Measurements from ENCODE around the gene TDP1. TPM values are rescaled to one million over a fixed set of nuclear protein-coding genes. Genes with fewer than 3 reads are reported as not detected.

TDP1 gene
- total RNA-seq, 1 experiment from 2014 or later, result 10.3 TPM

GRCh38 chr14:89941830-89942377, 13.8 kb upstream of the TDP1 start:
- no peak for DNase-seq (ENCODE audit: low spot score)

DNA sequence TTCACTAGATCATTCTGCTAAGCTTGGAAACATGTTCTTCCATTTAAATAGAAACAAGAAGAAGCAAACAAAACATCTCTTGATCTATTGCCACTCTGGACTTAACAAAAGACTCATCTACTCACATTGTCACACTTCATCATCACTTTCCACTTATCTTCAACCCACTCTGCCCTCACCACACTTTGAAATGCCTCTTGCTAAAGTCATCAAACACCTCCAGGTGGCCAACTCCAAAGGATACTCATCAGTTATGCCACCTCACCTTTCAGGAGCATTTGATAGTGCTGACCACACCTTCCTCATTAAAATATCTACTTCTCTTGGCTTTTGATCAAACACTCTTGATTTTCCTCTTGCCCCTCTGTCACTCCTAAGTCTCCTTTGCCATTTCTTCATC, 8.4 kb upstream of the TDP1 start:
- no peak for DNase-seq (ENCODE audit: low spot score)

DNA sequence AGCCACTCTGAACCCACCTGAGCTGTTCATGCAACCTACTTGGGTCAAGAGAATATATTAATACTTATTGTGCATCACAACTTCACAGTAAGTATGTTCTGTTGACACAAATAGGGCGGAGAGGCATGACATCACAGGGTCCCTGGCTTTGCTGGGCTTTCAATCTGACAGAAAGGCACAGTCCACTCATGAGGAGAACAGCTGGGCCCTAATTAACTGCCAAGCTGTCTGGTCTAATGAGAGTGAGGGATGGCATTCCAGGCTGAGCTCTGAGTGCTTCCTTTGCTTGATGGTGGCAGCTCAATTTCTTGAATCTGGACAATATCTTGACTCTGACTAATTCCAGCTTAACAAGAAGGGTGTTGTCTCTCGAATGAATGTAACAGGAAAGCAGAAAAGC, 3.2 kb upstream of the TDP1 start:
- DNase-seq (ENCODE audit: low spot score), result no peak

GRCh38 chr14:89953602-89954001, 2.1 kb upstream of the TDP1 start:
- no peak for DNase-seq (ENCODE audit: low spot score)

- peak; percentile 95 for DNase-seq (ENCODE audit: low spot score)
Observed at GRCh38 chr14:89954070-89955021, 1.4 kb upstream of the TDP1 start, which contains the start of gene EFCAB11. Gene EFCAB11 (minus strand): TSS chr14:89954730. CDS start chr14:89954660, 70 bp downstream.

GRCh38 chr14:89955022-89955744, 544 bp upstream of the TDP1 start:
- DNase-seq (ENCODE audit: low spot score), result no peak

DNA sequence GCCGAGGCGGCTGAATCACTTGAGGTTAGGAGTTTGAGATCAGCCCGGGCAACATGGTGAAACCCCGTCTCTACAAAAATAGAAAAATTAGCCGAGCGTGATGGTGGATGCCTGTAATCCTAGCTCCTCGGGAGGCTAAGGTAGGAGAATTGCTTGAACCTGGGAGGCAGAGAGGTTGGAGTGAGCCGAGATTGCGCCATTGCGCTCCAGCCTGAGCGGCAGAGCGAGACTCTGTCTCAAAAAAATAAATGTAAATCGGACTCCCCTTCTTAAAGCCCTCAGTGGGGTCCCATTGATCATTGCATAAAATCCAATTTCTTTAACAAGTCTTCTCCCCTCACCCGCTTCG, 908 bp downstream of the TDP1 start:
- no peak for DNase-seq (ENCODE audit: low spot score)

DNA sequence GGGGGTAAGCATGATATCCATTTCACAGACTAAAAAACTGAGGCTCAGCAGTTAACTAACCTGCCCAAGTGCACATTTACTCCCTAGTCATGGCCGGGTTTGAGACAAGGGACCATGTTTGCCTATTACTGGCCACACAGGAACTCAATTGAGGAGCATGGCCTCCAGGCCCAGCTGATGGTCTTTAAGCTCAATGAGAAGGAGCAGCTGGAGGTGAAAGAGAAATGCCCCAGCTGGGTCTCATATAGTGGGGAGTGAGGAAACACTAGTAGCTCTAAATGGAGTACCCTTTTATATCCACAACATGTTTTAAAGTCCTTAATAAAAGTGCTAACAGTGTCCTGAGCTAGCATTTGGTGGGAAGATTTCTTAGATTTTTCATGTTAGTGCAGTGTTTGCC, 1.6 kb downstream of the TDP1 start:
- no peak for DNase-seq (ENCODE audit: low spot score)

GRCh38 chr14:89957791-89958190, 2.1 kb downstream of the TDP1 start:
- DNase-seq (ENCODE audit: low spot score), result no peak

- DNase-seq (ENCODE audit: low spot score), result no peak
Observed at GRCh38 chr14:89958966-89959365, 3.2 kb downstream of the TDP1 start.

GRCh38 chr14:89959853-89960445, 4.2 kb downstream of the TDP1 start:
- DNase-seq (ENCODE audit: low spot score), result no peak

DNA sequence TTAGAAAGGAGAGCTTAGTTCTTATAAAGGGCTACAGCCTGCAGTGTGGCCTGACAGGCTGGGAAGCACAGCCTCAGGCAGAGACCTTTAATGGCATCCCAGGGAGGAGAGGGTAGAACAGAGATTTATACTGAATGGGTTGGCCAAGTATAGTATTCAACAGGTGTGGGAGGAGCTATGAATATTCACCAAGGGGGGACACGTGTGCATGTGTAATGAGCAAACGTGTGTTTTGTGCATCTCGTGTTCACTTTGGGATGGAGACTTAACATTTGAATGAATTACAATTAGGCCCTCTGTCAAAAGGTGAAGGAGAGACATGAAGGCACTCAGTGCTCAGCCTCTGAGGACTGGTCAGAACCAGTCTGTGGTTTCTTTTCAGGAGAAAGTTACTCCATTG, 5.2 kb downstream of the TDP1 start:
- DNase-seq (ENCODE audit: low spot score), result no peak

DNA sequence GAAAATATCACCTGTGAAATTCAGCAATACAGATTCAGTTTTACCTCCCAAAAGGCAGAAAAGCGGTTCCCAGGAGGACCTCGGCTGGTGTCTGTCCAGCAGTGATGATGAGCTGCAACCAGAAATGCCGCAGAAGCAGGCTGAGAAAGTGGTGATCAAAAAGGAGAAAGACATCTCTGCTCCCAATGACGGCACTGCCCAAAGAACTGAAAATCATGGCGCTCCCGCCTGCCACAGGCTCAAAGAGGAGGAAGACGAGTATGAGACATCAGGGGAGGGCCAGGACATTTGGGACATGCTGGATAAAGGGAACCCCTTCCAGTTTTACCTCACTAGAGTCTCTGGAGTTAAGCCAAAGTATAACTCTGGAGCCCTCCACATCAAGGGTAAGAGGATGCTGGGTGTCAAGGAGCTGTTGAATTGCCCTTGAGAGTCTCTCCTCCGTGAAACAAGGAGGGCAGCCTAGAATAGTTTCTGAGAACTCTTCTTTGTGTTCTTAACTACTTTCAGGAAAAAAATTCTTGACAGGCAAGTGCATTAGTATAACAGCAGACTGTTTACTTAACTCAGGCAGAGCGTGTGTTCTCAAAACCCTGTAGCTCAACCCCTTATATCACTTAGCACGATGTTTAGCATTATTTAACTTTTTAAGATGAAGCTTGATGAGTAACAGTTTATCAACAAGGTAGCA, 7.7 kb downstream of the TDP1 start:
- no peak for DNase-seq (ENCODE audit: low spot score)

- DNase-seq (ENCODE audit: low spot score), result no peak
Observed at GRCh38 chr14:89965839-89966238, 10.1 kb downstream of the TDP1 start.

GRCh38 chr14:89973234-89973823, 17.6 kb downstream of the TDP1 start:
- DNase-seq (ENCODE audit: low spot score), result peak; percentile 63

- no peak for DNase-seq (ENCODE audit: low spot score)
Observed at GRCh38 chr14:89977668-89978067, 21.9 kb downstream of the TDP1 start.

- no peak for DNase-seq (ENCODE audit: low spot score)
Observed at GRCh38 chr14:89978656-89979055, 22.9 kb downstream of the TDP1 start.

DNA sequence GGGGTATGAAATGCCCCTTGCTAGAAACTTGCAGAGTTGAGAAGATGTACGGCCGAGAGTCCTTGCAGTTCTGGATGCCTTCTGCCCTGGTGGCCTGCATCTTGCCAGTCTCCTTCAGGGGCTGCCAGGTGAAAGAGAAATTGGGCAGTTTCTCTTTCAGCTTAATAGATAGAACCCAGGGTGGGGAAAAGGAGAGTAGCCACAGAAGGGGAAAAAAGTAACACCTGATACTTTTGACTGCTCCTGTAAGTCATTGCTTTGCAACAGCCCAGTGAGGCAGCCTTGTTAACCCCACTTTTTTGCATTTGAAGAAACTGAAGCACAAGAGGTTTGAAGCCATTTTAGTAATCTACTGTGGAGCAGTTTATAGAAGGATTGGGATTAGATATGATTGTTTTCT, 27.6 kb downstream of the TDP1 start:
- no peak for DNase-seq (ENCODE audit: low spot score)

GRCh38 chr14:89986462-89987160, 30.9 kb downstream of the TDP1 start:
- no peak for DNase-seq (ENCODE audit: low spot score)

DNA sequence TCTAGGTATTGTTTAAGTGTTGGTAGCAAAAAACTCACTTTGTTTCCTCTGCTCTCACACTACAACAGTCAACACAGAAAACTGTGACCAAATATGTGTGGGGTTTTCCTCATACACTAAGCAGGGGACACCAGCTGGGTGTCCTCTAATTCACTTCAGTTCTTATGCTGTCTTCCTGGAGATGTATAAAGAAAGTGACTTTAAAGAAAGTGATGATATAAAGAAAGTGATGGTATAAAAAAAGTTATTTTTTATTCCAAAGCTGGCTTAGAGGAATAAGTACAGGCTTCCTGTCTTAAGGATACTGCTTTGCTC, 31.4 kb downstream of the TDP1 start:
- DNase-seq (ENCODE audit: low spot score), result no peak

DNA sequence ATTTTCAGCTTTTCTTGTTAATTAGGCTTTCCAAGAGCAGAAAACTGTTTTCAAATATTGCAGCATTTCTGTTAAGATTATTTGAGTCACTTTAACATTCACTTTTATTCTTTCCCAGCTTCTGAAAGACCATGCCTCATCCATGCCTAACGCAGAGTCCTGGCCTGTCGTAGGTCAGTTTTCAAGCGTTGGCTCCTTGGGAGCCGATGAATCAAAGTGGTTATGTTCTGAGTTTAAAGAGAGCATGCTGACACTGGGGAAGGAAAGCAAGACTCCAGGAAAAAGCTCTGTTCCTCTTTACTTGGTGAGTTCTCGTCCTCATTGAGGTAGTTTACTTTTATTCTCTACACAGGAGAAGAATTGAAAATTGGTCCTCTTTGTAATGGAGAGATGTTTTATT, 33.1 kb downstream of the TDP1 start:
- DNase-seq (ENCODE audit: low spot score), result no peak
